COLO668 (cell line): ENCODE data around the gene RTL5.

Experiments
- DNase-seq: peaks from one replicate; lab custom pipeline; 2025; ENCODE audit not compliant: unreplicated experiment; lab: John Stamatoyannopoulos, UW

RTL5 gene

GRCh38 chrX:72110051-72110875 is 21.5 kb downstream of the RTL5 start:
- DNase-seq = no peak

DNA sequence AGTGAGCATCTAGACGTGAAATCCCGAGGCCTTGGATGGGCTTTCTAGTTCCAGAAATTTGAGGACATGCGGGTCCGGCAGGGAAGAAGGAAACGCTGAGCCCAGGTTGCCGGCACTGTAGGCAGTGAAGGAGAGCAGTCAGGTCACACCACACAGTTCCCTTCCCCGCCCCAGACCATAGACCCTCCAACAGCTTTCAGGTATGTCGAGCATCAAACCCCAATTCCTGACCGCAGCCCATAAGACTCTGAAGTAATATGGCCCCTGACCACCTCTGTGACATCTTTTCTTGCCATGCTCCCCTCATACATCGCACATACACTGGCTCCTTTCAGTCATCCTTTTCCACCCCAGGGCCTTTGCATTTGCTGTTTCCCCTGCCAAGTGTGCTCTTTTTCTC is 23.0 kb downstream of the RTL5 start:
- DNase-seq = no peak

DNA sequence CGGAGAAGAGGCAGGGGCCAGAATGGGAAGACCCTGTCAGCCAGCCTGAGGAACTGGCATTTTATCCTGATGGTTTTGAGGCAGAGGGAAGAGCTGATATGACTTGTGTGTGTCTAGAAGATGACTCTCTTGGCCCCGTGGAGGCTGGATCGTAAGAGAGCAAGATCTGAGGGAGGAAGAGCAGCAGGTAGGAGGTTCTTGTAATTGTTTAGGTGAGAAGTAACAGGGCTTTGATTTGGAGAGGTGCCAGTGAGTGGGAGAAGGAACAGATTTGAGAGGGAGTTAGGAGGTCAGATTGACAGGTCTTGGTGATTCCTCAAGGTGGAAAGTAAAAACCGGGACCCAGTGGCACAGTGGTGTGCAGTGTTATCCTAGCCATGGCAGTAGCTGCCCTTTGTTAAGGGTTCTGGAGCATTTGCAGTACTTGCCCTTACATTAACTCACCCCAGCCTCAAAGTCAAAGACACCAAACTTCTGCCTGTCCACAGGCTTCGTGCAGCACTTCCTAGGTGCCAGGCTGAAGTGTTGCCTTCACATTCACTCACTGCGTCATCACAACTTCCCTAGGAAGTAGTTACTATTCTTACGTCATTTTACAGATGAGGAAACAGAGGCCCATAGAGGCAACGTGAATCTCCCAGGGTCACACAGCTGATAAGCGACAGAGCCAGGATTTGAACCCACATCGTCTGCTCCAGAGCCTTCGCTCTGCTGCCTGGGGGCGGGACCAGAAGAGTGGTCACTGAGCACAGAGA is 23.7 kb downstream of the RTL5 start:
- no peak for DNase-seq

DNA sequence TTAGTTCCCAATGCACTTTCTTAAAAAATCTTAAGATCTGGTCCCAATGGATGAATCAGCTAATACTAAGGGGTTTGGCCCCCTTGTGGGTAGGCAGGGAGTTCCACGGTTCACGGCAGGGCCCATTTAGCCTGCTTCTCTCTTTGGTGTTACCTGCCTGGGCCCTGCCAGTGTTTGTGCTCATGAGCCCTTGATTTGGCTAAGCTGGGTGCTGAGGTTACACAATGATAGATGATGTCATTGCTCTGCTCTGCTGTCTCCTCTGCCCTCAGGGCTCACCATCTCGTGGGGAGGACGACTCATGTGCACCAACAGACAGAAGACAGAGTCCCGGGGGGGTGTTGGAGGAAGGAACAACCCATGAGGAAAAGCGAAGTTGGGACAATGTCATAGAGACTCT is 24.4 kb downstream of the RTL5 start:
- DNase-seq = no peak

DNA sequence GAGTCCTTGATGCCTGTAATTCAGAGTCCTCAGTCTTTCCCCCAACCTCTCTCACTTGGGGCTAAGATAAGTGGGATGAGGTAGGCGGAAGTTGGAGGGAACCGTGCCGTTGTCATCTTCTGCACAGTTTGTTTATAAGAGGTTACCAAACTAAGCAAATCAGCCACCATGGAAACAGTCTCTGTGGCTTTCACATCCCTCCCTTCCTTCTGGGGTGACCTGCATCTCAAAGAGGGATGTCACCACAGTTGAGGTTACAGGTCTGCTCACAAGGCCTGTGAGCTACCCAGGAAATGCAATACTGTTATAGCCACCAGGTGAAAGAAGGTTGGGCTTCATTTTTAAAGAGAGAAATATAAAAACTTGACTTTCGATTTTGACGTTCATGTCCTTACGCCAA is 26.3 kb downstream of the RTL5 start:
- DNase-seq = no peak

DNA sequence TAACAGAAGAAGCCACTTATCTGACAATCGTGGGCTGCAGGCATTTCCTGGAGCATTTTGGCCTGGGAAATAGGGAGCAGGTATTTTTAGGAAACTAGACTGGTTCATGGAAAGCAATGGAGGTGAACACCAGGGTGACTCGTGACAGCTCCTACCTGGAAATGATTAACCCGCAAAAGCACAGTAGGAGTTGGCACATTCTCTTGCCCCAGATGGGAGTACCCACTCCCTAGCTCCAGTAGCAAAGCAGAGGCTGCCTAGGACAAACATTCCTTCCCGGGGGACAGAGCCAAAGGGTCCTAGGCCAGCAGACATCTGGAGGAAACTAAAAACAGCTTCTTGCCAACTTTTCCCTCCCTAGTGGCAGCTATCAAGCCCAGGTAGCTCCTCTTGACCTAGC is 29.0 kb downstream of the RTL5 start:
- DNase-seq = no peak

GRCh38 chrX:72102126-72102525 is 29.6 kb downstream of the RTL5 start:
- no peak for DNase-seq

DNA sequence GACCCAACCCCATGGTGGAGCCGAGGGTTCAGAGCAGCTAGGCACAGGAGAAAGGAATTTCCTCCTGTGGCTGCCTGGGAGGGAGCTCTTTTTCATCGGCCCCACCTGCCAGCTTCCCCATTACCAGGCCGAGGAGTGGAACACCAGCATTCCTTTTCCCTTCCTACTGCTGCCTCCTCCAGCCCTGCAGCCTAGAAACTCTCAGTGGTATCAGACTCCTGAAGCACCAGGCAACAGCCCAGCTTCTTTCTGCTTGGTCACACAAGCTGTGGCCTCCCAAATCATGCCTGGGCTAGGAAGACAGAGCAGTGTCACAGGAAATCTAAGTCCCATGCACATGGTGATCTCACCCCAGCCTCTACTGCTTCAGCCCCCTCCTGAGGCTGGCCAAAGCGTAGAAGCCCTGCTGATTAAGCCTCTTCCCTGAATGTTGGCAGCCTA is 30.1 kb downstream of the RTL5 start:
- DNase-seq = no peak

DNA sequence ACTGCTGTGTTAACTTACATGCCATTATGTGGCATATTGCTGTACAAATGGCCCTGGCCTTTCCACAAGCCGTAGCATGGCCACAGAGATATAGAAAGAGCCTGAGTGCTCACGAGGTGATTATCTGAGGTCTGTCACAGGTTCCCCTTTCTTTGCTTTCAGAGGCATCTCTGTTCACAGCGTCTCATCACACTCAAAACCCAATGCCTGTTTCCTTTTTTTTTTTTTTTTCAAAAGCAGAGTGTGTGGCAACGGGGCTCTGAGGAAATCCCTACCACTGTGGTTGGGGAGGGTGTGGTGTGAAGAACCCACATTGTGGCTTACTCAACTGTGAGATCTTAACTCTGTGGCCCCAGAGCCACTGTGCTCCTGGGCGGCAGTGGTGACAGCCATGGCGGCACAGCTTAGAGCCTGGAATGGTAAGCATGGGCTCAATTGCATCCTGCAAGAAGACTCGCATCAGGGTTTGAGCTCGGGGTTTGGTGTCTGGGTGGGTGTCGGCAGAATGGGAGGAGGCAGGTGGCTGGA is 30.8 kb downstream of the RTL5 start:
- no peak for DNase-seq

DNA sequence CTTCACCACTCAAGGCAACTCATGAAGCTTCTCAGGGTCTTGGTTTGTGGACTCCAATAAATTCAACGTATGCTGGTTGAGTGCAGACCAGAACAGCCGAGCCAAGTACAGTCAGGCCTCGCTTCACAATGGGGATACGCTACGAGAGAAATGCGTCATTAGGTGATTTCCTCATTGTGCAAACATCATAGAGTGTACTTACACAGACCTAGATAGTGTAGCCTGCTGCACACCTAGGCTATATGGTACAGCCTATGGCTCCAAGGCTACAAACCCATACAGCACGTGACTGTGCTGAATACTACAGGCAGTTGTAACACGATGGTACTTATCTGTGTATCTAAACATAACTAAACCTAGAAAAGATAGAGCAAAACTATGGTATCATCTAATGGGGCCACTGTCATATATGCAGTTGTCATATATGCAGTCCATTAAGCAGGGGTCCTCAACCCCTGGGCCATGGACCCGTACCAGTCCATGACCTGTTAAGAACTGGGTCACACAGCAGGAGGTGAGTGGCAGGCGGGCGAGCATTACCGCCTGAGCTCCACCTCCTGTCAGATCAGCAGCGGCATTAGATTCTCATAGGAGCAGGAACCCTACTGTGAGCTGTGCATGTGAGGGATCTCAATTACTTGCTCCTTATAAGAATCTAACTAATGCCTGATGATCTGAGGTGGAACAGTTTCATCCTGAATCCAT is 31.5 kb downstream of the RTL5 start:
- no peak for DNase-seq

DNA sequence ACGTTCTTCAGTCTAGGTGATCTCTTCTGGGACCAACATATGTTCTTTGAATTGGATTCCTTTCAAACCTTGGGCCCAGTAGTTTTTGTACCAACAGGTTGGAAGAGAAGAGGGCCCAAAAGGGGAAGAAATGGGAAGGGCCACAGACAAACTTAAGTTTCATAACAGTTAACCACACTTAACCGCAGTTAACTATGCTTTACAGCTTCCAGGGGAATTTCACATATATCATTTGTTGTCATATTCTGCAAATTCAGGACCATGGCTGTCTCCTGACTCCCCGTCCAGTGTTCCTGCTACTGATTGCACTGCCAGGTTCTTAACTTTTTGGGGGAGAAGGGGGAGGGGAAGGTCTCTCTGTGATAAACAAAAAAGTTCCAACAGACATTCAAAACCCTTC is 34.6 kb downstream of the RTL5 start:
- DNase-seq = no peak

DNA sequence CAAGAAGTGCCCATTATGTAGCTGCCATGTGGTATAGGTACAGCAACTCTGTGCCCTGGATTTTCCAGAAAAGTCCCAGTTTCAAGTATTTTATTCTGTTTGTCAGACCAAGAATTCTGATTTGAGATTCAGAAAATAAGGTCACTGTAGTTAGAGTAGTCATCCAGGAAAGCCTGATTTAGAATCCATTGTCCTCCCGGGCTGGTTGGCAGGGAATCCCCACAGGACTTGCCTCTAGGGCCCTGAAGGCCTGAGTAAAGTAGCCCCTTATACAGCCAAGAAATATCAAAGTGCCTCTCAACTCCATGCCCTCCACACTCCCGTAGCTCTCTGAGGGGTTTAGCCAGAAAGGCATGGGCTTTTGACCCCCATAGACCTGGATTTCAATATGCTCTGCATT is 36.3 kb downstream of the RTL5 start:
- DNase-seq = no peak

GRCh38 chrX:72094894-72095293 is 36.8 kb downstream of the RTL5 start:
- DNase-seq = peak; percentile 6

GRCh38 chrX:72089254-72089653 is 42.5 kb downstream of the RTL5 start:
- DNase-seq = no peak

- DNase-seq = no peak
These were observed 43.0 kb downstream of the RTL5 start for GRCh38 chrX:72088761-72089160.

DNA sequence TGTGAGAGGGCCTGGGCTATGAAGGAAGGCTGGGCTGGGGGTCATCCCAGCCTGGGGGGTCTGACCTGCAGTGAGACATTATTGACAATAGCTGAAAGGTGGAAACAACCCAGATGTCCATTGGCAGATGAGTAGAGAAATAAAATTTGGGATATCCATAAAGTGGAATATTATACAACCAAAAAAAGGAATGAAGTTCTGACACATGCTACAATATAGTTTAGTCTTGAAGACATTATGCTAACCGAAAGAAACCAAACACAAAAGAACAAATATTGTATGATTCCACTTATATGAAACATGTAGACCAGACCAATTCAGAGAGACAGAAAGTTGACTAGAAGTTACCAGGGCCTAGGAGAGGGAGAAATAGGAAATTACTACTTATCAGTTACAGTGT is 44.7 kb downstream of the RTL5 start:
- no peak for DNase-seq

DNA sequence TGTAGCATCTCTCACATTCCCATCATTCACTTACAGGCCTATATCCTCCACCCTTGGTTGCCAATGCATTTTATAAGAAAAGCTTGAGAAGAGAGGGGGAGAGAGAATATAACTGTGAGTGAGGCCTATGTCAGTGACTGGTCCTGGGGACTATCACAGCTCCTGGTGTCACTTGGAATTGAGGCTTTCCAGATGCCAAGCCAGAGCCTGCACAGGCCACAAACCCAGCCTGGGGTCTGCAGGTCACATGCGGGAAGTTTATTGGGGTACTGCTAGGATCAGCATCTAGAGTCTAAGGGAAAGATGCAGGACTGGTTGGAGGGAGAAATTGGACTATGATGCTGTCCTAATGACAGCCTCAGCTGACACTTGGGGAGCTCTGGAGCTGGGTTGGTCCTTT is 47.6 kb downstream of the RTL5 start:
- DNase-seq = no peak

GRCh38 chrX:72083291-72083690 is 48.4 kb downstream of the RTL5 start:
- no peak for DNase-seq

GRCh38 chrX:72081605-72082320 is 50.0 kb downstream of the RTL5 start:
- no peak for DNase-seq

DNA sequence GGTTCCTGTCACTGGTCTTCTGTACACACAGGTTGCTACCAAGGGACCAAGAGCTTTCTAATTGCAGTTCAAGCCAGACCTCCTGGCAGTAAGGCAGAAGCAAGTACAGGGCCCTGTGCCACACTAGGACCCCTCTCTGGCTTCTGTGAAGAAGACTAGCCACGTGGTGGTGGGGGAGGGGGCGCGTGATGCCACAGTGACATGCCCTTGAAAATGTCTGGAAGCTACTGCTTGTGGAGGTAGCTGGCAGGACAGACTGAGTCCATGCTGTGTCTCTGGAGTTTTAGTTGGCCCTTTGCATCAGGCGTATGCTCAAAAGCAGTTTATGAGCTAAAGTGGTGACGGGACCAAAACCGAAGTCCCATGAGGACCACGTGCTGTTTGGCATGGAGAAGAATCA is 50.9 kb downstream of the RTL5 start:
- no peak for DNase-seq

DNA sequence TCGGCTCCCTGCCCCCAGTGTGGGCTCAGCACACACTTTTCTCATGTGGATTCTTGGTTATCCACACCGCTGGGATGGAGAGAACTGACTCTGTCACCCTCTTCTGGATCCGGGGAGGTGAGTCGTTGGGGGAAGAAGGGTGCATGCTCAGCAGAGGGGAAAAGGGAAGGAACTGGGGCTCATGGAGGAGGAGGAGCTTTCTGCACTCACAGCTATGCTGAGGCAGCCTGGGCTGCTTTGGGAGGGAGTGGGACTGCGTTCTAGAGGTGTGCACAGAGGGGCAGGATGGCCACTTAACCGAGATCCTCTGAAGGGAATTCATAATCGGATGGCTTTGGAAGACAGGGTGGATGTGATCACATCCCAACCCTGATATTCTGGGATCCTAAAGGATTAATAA is 51.6 kb downstream of the RTL5 start:
- no peak for DNase-seq
